A549 (cell line): ENCODE measurements around the gene MAD1L1. TPM values are rescaled to one million over a fixed set of nuclear protein-coding genes. Genes with fewer than 3 reads are reported as not detected.

Experiments used
- ATAC-seq, 2 experiments: fragments of 200-7000 bp in 1 of 2; fragments of >200 bp in 1 of 2; cut with Nextera tagmentation in 1 of 2; cut with Tn5 transposase in 1 of 2; 3 replicates each; pipeline versions ENCODE4 v1.8.0 to v1.9.1; 2018 to 2020; ENCODE audit warnings: mild to moderate bottlenecking in 1 of 2, moderate library complexity in 1 of 2
- CTCF ChIA-PET: fragments of 300-600 bp; sonication (Branson Sonifier 250); formaldehyde crosslinking; extraction: SDS; loops from one replicate; lab custom pipeline; 2021; ENCODE audit warnings: antibody characterized with exemption, inconsistent platforms; lab: Yijun Ruan, JAX
- POLR2A ChIA-PET: fragments of 350-600 bp; formaldehyde crosslinking; extraction: SDS; loops from one replicate; lab custom pipeline; 2021; ENCODE audit warnings: antibody characterized with exemption, inconsistent platforms; lab: Yijun Ruan, JAX
- DNase-seq, 2 experiments: peaks; one replicate each; pipeline versions ENCODE4 v3.0.0 to v3.0.0-alpha.2; 2011 to 2016; ENCODE audit warnings: low read depth in 1 of 2, low spot score in 1 of 2
- FAIRE-seq: peaks from 2 replicates; lab custom pipeline; 2011; peaks lifted over from hg19 to GRCh38; lab: Jason Lieb, UNC
- H3K27ac ChIP-seq, 2 experiments: fragments of >200 bp; sonication (Bioruptor Twin); formaldehyde crosslinking; 3 replicates each; pipeline ENCODE4 v1.5.1; 2016 to 2017
- H3K4me1 ChIP-seq: fragments of >200 bp; sonication (Bioruptor Twin); formaldehyde crosslinking; 3 replicates; pipeline ENCODE4 v1.6.1; 2016
- H3K4me2 ChIP-seq: fragments of >200 bp; sonication (Bioruptor Twin); formaldehyde crosslinking; 3 replicates; pipeline ENCODE4 v1.6.1; 2016
- H3K4me3 ChIP-seq: fragments of >200 bp; sonication (Bioruptor Twin); formaldehyde crosslinking; 3 replicates; pipeline ENCODE4 v1.5.1; 2016
- H3K9me3 ChIP-seq: fragments of >200 bp; sonication (Bioruptor Twin); formaldehyde crosslinking; 3 replicates; pipeline ENCODE4 v1.6.1; 2016
- BHLHE40 ChIP-seq: IDR thresholded peaks from 2 replicates; pipeline ENCODE4 v1.6.1; 2012; ENCODE audit warnings: low read depth, low read length, inconsistent platforms
- CEBPB ChIP-seq, 2 experiments: fragments of >200 bp in 1 of 2; sonication (Bioruptor Twin) in 1 of 2; formaldehyde crosslinking in 1 of 2; IDR thresholded peaks; 2 replicates each; pipeline ENCODE4 v1.6.1; 2012 to 2016
- CHD2 ChIP-seq: fragments of 150-350 bp; IDR thresholded peaks from 2 replicates; pipeline ENCODE4 v1.6.1; 2014; ENCODE audit warnings: low read length; ENCODE audit not compliant: partially characterized antibody
- CTCF ChIP-seq: fragments of >200 bp; sonication (Bioruptor Twin); formaldehyde crosslinking; IDR thresholded peaks from 3 replicates; pipeline ENCODE4 v1.5.1; 2016
- FOSB ChIP-seq: fragments of 250-450 bp; sonication (Bioruptor Pico); IDR thresholded peaks from 2 replicates; pipeline ENCODE4 v1.5.0; 2020; ENCODE audit warnings: mild to moderate bottlenecking, moderate library complexity
- FOSL2 ChIP-seq, 2 experiments: fragments of 450-650 bp in 1 of 2; fragments of >200 bp in 1 of 2; sonication (Bioruptor Twin) in 1 of 2; formaldehyde crosslinking; IDR thresholded peaks; 2 replicates each; pipeline versions ENCODE4 v1.5.0 to v1.6.1; 2016 to 2020; ENCODE audit warnings: mild to moderate bottlenecking in 1 of 2, moderate library complexity in 1 of 2
- HMGXB4 ChIP-seq: fragments of 250-450 bp; sonication (Bioruptor Pico); IDR thresholded peaks from 2 replicates; pipeline ENCODE4 v1.5.0; 2021; ENCODE audit warnings: mild to moderate bottlenecking, moderate library complexity, borderline replicate concordance
- HOXA7 ChIP-seq: fragments of 250-450 bp; sonication (Bioruptor Pico); IDR thresholded peaks from 2 replicates; pipeline ENCODE4 v1.5.0; 2020; ENCODE audit warnings: mild to moderate bottlenecking, moderate library complexity
- JUN ChIP-seq, 2 experiments: fragments of >200 bp; sonication (Bioruptor Twin); formaldehyde crosslinking; IDR thresholded peaks; 2 replicates in 1 of 2; 3 replicates in 1 of 2; pipeline ENCODE4 v1.6.1; 2016 to 2017
- MAFK ChIP-seq: fragments of 450-650 bp; IDR thresholded peaks from 2 replicates; pipeline ENCODE4 v1.6.1; 2014; ENCODE audit not compliant: partially characterized antibody
- PBX3 ChIP-seq: IDR thresholded peaks from 2 replicates; pipeline ENCODE4 v1.6.1; 2012
- RARB ChIP-seq: fragments of 250-450 bp; sonication (Bioruptor Pico); IDR thresholded peaks from 2 replicates; pipeline ENCODE4 v1.8.0; 2021; ENCODE audit warnings: mild to moderate bottlenecking, moderate library complexity
- REST ChIP-seq: fragments of 200-600 bp; sonication (generic); IDR thresholded peaks from 2 replicates; pipeline ENCODE4 v1.6.1; 2016; ENCODE audit warnings: antibody characterized with exemption, mild to moderate bottlenecking, moderate library complexity
- TP53 ChIP-seq: fragments of 250-450 bp; sonication (Bioruptor Pico); IDR thresholded peaks from 2 replicates; pipeline ENCODE4 v1.5.0; 2021; ENCODE audit warnings: mild to moderate bottlenecking, moderate library complexity
- WGBS: methylation state at CpG from one replicate; pipeline ENCODE4 v1.1.6; 2017; ENCODE audit errors: missing lambda C conversion rate; 5-methylcytosine and 5-hydroxymethylcytosine counted together
- polyA plus RNA-seq, 4 experiments: library from polyadenylated mRNA; depleted of rRNA in 3 of 4; stranded (reverse); fragments of >200 nt; fragmentation: RNase III in 1 of 4; extraction: RNeasy Plus Mini Kit Qiagen cat#74134 plus additional on column Dnase treatment in 1 of 4; gene quantifications; 2 replicates in 3 of 4; 3 replicates in 1 of 4; pipeline ENCODE4 v1.2.3, GENCODE V29; 2011 to 2017
- TF ChIP-seq, protein P1 (sequence below): fragments of >200 bp; sonication (Bioruptor Twin); formaldehyde crosslinking; IDR thresholded peaks from 2 replicates; pipeline ENCODE4 v1.6.1; 2016
- TF ChIP-seq, protein P2 (sequence below): fragments of 450-650 bp; IDR thresholded peaks from 2 replicates; pipeline ENCODE4 v1.6.1; 2014; ENCODE audit warnings: antibody characterized with exemption

MAD1L1 gene
- polyA plus RNA-seq, 2 of the 4 experiments (the other 2 are of a cell fraction): 13.6 to 16.6 TPM

DNA sequence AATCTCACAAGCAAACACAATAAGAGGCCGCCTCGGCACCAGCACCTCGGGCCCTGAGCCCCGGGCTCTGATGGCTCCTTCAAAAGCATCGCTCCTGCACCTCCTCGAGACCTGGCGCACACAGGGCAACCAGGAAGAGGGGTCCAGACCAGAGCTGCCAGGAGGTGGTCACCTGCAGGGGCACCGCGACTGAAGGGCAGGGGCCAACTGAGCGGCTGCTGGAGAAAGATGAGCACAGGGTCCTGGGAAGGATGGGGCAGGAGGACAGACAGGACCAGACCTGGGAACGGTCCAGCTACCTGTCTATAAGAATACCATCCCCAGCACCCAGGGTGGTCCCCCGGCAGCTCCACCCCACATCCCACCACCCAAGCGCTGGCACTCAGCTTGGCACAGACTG lies 20.8 kb downstream of the MAD1L1 start:
- Histone ChIP-seq H3K27ac (no peak overlapping the region), H3K9me3 (no peaks in the 10 kb centered on the region), H3K4me1 (no peaks in the 10 kb centered on the region), H3K4me3 (no peak overlapping the region), H3K4me2 (no peak overlapping the region)
- ChIA-PET POLR2A (no interaction called here), CTCF (interaction anchor here (1.0 to 1.5 kb wide), 3 partner anchors 10 to 107 kb away, joined by 3 to 5 read pairs (median 3); no protein-coding TSS in a partner anchor)
- WGBS: 98% methylated on average over 9 of the region's 13 CpGs
- DNase-seq (no peak), FAIRE-seq (no peak), ATAC-seq (no peak)
- TF ChIP-seq HMGXB4 (no peak), HOXA7 (CRISPR knock-in tag) (no peak), REST (no peak), RARB (CRISPR knock-in tag) (no peak), FOSB (CRISPR knock-in tag) (no peak), CHD2 (no peak)
- TF ChIP-seq, protein P1, sequence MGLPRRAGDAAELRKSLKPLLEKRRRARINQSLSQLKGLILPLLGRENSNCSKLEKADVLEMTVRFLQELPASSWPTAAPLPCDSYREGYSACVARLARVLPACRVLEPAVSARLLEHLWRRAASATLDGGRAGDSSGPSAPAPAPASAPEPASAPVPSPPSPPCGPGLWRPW: no peak
- TF ChIP-seq, protein P2, sequence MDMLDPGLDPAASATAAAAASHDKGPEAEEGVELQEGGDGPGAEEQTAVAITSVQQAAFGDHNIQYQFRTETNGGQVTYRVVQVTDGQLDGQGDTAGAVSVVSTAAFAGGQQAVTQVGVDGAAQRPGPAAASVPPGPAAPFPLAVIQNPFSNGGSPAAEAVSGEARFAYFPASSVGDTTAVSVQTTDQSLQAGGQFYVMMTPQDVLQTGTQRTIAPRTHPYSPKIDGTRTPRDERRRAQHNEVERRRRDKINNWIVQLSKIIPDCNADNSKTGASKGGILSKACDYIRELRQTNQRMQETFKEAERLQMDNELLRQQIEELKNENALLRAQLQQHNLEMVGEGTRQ: no peak

DNA sequence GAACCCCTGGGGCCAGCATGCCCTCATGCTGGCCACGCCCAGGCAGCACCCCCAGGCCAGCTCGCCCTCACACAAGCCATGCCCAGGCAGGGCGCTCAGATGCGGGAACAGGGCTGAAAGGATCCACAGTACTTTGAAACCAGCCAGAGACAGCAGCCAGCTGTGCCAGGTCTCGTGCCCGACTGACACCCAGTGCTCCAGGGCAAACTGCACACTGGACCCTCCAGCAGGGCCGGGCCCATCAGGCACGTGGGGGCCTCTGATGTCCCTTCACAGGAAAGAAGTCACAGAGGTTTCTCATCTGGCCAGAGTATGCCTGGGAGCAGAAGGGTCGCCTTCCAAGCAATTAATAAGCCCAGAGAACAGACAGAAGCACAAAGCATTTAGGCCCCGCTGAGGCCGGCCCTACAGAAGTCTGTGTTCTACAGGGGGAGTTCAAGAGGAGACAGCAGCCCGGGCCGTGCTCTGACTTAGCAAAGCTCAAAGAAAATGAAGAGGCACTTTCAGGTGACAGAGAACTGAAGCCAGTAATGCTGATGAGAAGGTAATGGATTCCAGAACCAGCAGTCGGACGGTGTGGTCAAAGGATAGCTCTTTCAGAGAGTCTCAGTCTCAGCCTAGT lies 21.4 kb downstream of the MAD1L1 start:
- no peak for FAIRE-seq

DNA sequence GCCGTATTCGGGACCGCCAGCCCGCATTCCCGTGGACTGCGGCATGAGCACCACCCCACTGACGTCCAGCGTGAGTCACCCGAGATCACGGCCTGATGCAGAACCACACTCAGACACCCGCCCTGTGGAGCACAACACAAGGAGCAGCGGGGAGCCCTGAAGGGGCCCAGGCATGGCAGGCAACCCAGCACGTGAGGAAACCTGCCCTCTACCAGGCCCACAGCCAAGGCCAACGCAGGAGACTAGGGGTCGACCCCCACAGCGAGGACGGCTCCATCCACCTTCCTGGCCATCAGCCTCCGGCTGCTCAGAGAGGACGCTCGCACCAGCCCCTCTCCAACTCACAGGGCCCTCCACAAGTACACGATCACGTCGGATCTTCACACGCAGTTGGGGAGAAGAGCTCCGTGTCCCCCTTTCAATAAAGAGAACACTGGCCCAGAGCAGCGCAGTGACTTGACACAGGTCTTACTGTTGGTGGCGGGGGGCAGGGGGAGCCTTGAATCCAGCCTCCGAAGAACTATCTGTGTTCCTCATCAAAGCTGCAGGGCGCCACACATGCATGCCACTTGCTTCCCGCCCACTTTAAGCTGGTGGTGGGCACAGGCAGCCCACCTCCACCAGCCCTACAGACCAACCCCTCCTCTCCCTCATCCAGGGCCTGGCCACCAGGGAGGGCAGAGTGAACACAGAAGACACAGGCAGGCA lies 22.0 kb downstream of the MAD1L1 start:
- H3K4me3 ChIP-seq: no peak overlapping the region
- ChIA-PET CTCF (interaction anchor here (0.7 to 2.0 kb wide), 5 partner anchors 9 to 392 kb away, joined by 3 to 8 read pairs (median 5); no protein-coding TSS in a partner anchor), POLR2A (no interaction called here)
- WGBS: 94% methylated on average over 27 of the region's 30 CpGs
- FAIRE-seq (no peak), ATAC-seq (no peak), DNase-seq (no peak)
- H3K4me1 ChIP-seq: no peaks in the 10 kb centered on the region
- H3K27ac ChIP-seq: no peak overlapping the region
- no peak overlapping the region for H3K4me2 ChIP-seq
- no peaks in the 10 kb centered on the region for H3K9me3 ChIP-seq
- TF ChIP-seq BHLHE40: no peak
- no peak for TF ChIP-seq PBX3
- TF ChIP-seq MAFK: no peak
- TF ChIP-seq FOSL2 (IDR thresholded peaks at IDR 0.05): no peak
- TF ChIP-seq FOSL2 (CRISPR knock-in tag; IDR thresholded peaks at IDR 0.05): no peak
- TF ChIP-seq CEBPB (IDR thresholded peaks at IDR 0.05): no peak
- TF ChIP-seq TP53: no peak
- no peak for TF ChIP-seq CTCF
- TF ChIP-seq JUN (IDR thresholded peaks at IDR 0.05): no peak
- TF ChIP-seq, protein P1: no peak

More for the DNA sequence above, 21.4 kb downstream of the MAD1L1 start:
- Histone ChIP-seq H3K9me3 (no peaks in the 10 kb centered on the region), H3K4me3 (no peak overlapping the region), H3K27ac (no peak overlapping the region), H3K4me1 (no peaks in the 10 kb centered on the region), H3K4me2 (no peak overlapping the region)
- no peak for TF ChIP-seq PBX3
- CTCF ChIA-PET: interaction anchor here (0.7 to 1.5 kb wide), 4 partner anchors 10 to 393 kb away, joined by 3 to 5 read pairs (median 3); no protein-coding TSS in a partner anchor
- WGBS: 79% methylated on average over 11 of the region's 15 CpGs
- DNase-seq: no peak
- no peak for ATAC-seq
- POLR2A ChIA-PET: no interaction called here
